GM19452 (cell line): Measurements from ENCODE around the gene REG3G.

Source experiments
- ATAC-seq: cut with Tn5 transposase; IDR thresholded peaks from one replicate; pipeline ENCODE4 v1.9.1; 2021; ENCODE audit not compliant: unreplicated experiment

REG3G gene

DNA sequence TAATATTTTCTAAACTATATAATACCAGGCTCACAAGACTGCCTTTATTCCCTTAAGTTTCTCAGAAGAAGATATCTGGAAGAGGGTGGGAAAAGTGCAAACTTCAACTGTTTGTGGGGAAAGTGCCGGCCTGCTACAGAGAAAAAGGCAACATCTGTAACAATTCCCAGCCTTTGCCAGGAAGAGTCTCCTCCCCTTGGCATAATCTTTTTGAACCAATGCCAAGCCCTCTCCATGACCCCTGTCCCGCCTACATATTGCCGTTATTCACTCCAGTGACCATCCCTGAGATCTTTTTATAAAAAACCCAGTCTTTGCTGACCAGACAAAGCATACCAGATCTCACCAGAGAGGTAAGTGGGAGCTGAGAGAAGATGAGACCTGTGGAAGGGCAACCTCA is at the start of gene REG3G:
TSS of gene REG3G (plus strand) at position 282 of the 400 bp plus-strand sequence. CDS start 392 bp downstream, outside the sequence.
- ATAC-seq, result no peak

DNA sequence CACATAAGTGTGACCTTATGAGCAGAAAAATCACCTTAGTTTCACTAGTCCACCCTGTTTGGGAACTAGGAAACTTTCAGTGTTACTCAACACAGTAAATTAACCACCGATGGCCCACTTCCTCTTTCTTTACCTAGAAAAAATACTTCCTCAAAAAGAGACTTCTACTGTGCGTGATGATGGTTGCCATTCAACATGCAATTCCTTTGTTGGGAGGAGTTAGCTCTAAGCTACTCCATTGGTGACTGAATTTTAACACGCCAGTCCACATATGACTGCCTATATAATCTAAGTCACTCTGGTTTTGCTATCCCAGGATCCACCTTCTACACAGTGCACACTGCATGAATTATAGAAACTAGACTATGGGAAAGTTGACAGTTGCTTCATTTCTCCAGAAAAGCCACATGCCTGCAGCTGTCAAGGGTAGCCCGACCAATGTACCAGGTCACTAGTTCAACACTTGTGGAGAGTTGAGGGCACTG is 47.8 kb upstream of the REG3G start:
- ATAC-seq, result peak; percentile 94

DNA sequence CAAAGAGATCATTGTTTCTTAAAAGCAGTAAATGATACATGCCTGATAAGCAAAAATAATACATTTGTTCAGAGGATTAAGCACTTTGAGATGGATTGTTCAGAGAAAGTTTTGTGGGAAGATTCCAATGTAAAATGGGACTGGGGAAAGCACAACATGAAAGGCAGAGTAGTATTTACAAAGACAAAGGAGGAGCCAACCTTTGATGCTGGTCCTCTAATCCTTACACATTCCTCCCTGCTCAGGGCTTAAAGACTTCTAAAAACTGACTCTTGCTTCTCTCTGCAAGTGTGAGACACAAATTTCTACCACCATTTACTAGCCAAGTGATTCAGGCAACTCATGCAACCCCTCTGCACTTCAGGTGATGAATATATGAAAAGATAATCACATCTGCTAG is 47.2 kb upstream of the REG3G start:
- ATAC-seq, result no peak

DNA sequence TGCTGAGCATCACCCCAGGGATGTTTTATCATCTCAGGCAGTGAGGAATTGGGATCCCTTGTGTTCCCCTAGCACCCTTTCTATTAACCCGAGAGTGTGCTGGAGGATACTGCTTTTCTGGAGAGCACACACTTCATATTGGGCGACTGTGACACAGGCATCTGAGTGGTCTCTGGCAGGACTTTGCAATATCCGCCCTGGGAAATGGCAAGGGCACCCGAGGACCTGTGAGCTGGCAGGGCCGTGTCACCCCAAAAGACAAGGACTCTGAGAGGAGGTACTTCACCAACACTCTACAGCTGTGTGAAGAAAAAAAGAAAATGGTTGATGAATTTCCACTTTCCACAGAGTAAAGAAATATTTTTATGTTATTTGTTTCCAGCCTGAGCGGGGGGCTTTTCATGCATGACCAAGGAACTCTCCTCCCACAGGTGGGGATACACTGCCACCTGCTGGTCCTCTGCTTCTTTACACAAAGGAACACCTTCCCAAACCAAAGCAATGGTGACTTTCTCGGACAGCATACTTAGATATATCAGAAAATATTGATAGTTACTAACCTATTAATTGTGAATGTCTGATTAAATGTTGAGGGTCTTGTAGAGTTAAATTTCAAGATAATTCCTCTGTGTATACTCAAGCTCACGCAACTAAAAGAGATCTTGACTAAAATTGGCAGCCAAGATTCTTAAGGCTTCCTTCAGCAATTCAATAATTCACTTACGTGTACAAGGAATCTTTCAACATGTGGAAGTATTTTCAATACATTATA is 45.9 kb upstream of the REG3G start:
- no peak for ATAC-seq

DNA sequence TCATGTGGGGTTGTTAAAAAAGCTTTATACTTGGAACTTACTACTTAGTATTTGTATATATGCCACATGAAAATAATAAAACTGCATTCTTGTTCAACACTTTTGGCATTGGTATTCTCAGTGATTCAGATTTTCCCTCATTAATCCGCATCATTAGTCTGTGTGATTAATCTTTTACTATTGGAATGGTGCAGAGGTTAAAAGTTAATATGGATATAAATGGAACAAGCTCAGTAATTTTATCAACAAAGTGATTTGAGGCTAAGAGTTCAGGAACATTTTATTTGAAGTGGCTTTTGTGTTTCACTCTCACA is 45.4 kb upstream of the REG3G start:
- no peak for ATAC-seq

DNA sequence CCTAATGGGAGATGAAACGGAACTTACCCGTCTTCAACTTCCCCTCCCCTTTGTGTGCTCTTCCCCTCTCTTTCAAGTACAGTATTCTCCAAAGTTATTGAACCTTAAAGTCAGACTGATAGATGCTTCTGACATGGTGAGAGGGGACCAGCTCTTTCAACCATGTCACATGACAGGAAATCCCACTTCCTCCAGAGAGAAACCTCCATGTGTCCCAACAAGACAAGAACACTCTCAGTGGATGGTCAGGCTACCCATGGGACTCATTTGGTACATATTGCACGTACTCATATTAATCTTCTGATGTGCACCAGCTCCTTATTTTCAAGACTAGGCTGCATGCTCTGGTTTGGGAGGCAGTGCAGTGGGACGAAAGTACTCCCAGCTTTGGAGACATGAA is 44.6 kb upstream of the REG3G start:
- ATAC-seq, result no peak

DNA sequence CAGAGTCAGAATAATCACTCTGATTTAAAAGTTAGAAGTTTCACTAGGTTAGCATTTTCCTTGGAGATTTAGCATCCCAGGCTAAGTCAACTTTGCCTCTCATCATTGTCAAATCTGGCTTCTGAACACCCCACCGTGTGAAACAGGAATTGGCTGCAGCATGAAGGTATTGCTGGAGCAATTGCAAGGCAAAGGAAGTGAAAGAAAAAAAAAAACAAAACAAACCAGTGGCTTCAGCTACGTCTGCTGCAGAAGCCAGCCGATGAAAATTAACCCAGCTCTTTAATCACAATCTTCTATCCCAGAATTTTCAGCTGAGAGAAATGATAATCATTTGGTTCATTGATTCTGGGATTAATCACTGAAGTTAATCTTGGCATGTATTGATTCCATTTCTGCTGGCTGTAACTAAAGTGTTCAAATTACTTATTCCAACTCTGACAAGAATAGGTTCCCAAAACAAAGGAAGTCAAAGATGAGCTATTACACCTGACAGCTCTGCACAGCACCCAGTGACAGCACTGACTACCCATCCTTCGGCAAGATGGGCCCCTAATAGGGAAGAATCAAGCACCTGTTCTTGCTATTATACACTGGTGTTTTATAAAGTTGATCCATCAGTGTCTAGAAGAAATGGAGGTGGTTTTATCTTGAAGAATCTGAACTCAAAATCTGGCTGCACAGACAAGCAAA is 42.7 kb upstream of the REG3G start:
- no peak for ATAC-seq

DNA sequence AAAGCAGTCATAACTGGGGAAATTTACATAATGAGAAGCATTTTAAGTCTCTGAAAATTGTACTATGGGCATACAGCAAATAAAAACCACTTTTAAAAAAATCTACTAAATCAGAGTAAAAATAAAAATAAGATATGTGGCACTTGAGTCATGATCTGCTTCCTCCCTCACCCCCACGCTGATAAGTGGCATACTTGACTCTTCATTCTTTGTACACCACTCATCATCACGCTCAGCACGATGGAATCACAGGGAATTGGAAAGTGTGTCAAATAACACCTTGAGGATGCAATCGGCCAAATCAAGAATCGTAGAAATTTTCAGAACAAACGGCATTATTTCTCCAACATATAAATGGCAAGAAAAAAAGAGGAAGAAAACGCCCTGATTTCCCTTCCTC is 41.1 kb upstream of the REG3G start:
- no peak for ATAC-seq

DNA sequence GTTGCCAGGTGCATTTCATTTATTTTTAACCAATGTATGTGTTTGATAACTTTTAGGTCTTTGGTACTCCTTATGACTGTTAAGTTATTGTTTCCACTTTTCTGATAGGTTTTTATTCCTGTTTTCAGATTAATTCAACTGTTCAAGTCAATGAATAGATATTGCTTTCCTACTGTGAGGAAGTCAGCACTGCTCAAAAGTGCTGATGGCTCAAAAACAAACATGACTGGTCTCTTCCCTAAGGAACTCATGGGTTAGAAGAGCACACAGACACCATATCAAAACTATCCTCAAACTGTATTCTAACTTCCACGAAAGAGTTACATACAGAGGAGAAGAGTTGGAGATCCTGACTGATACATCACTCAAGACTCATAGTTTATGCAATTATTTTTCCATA is 39.9 kb upstream of the REG3G start:
- ATAC-seq, result no peak

DNA sequence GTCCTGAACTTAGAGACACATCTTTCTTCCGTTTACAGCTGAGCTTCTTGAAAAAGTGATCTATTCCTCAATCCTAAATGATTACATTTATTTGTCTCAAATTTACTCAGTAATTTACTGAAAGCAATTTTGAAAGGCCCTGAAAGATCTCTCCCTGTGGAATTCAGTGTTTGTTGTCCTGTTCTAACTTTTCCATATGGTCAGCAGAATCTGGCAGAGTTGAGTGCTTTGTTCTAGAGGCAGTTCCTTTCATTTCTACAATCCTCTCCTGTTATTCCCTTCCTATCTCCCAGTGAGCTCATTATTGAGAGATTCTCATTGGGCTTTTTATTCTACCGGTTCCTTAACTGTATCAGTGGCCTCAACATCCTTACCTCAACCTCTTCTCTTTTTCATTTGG is 36.5 kb upstream of the REG3G start:
- ATAC-seq, result no peak

DNA sequence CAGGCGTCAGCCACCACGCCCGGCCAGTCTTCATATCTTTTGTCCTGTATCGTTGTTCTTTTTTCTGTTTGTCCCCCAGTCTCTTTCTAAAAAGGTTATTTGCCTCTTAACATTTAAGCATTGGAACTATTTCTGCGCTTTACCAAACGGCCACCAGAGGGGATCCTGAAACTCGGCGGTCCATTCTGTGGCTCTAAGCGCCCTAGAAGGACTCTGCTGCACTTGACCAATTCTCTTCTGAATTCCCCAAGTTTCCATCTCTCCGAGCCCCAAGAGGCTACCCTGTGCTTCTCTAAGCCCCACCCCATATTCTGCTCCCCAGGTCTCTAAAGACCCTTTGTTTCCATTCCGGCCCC is 33.1 kb upstream of the REG3G start:
- ATAC-seq, result no peak

DNA sequence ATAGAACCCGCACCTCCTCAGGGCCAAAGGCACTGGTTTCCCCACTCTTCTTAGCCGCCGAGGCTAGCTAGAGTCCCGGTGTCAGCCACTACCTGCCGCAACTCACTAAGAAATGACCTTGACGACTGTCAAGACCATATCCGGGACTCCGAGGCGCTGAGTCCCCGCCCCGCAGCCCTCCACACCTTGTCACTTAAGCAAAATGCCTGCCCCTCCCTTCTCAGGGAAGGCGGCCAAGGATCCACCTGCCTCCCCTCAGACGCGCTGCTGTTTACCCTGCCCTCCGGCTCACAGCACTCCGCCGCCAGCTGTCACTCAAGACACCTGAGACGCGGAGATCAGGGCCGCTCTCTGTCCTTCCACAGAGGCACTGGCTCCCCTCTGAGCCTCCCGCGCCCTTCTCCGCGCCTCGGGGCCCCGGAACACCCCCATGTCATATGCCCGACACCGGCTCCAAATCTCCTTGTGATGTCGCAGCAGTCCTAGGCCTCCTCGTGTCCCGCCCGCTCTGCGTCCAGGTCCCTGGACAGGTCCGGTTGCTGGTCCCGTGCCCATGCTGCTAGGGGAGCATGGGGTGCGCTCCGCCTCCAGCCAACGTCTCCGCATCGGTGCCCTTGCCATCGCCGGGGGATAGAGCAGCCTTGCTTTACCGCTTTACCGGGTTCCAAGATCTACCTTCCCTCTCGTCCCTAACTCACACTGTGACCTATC is 32.5 kb upstream of the REG3G start:
- ATAC-seq, result no peak

DNA sequence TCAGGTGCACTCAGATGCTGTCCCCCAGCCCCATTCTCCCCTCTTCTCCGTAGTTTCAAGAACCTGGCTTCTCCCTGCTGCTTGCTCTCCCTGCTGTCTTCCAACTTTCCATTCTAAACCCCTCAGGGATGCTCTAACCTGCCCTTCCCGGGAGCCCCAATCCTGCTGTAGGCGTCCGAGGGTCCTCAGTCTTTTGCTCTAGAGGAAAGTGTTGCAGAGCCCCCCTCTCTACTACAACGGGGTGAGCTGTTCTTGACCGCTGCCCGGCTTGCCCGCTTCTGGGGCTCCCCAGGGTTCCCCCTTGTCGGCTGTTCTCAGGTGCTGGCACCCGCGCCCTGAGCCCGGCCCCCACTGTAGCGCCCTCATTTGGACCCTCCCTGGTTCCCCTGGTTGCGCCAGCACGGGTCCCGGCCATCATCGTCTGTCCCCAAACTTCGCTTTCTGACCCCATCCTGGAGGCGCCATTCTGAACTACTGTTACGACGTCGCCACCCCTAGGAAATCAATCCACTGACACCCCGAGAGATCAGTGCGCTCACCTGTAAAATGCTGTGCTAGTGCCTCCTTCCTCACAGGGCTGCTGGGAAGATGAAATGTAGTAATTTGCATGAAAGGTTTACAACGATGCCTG is 31.9 kb upstream of the REG3G start:
- ATAC-seq, result no peak

DNA sequence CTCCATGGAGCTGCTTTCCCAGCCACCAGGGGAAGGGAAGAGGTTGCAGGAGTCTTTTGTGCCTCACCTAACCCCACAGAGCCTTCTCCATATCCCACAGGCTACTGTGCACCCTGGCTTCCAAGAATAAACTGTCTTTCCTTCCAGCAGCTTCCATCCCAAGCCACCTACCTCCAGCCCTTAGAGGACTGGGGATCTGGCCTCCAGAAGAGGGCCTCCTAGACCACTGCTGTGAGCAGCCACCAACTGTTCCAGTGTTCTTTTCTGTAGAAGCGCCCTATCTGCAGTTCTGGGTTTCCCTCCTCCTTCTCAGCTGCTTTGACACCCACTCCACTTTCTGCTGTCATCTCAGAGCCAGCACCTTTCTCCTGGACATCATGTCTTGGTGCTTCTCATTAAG is 30.7 kb upstream of the REG3G start:
- no peak for ATAC-seq

DNA sequence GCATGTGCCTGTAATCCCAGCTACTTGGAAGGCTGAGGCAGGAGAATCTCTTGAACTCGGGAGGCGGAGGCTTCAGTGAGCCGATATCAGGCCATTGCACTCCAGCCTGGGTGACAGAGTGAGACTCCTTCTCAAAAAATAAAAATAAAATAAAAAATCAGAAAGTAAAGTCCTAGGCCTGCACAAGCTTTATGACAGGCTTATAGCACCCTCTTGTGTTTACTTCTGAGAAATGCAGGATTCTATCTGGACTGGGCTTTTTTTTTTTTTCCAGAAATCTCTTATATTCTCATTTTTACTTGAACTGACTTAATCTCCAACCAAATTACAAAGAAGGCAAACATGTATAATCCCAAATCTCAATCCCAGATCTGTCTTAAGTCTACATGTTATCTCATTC is 26.1 kb upstream of the REG3G start:
- ATAC-seq, result no peak

DNA sequence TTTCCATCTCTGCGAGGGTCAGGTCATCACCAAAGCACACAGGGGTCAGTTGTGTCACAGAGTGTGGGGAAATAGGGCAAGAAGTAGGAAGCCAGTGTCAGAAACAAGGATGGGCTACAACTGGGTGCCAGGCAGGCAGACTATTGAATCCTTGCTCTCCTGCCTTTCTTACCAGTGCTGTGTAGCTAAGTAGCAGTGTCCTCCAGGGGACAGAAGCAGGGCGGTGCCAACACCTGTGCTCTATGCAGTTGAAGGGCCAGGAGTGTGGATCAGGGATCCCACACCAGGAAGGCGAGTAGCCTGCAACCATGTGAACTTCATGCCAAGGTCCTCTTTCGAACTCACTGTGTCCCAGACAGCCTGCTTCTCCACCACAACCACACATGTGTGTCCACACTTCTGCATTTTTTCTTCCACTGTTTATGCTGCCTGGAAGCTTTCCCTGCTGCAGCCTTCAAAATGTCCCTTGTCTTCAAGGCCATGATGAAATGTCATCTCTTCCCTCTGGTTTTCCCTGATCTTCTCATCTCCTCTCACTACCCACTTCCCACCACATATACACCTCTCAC is 25.4 kb upstream of the REG3G start:
- no peak for ATAC-seq

DNA sequence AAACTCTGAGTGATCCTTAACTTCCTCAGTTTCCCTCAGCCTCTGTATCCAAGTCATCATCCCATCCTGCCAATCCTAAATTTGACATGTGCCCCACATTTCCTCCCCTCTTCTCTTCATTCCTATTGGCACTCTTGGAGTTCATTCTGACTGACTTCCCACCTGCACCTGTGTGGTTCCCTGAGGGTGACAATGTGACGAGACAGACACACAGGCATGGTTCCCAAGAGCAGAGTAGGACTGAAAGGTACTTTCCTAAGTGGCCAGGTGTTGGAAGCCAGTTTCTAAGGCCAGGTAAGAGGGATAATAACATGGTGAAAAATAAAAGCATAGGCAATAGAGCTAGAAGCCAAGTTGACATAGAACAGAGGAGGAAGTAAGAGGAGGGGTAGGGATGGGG is 24.2 kb upstream of the REG3G start:
- no peak for ATAC-seq

DNA sequence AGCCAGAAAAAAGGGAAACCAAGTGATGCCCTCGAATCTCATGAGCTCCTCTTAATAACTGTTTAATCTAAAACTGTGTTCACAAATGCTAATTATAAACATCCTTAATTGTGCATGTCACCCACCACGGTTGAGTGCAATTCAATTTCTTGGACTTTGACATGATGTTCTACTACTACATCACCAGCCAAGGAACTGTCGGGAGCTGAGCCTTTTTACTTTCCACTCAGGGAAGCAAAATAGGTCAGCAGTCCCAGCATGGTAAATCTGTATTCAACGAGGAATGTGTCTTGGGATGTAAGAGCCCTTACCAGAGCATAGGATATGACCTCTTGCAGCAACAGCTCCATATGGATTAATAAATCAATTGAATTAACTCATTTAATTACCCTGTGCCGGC is 20.8 kb upstream of the REG3G start:
- no peak for ATAC-seq

DNA sequence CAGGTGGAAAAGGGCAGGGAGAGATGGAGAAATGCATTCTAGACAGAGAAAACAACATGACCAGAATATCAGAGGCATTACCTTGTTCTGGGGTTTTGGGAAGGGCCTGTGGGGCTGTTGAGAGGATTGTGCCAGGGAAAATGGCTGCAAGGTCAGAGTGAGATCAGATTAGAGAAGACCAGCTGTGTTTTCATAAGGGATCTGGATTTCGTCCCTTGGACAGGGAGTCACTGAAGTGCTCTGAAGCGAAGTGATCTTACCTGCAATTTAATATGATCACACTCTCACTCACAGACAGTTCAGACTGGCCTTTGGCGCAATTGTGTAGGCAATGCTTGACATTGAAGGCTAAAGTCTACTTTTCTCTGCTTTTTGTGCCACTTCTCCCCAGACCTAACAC is 20.3 kb upstream of the REG3G start:
- no peak for ATAC-seq

DNA sequence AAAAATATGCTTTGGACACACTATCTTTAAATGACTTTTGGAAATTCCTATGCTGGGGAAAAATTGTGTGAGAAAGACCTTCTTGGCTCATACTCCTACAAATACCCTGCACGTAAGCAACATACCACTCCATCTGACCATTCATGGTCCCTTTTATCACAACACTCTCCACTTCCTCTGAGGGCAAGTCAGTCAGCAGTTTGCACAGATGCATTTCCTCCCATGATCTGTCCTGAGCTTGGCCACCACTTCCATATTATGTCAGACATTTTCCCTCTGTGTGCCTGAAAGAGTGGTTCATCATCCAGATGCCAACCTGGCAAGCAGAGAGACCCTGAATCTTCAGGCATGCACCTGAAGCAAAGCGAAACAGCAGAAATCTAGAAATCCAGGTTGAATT is 16.1 kb upstream of the REG3G start:
- no peak for ATAC-seq

DNA sequence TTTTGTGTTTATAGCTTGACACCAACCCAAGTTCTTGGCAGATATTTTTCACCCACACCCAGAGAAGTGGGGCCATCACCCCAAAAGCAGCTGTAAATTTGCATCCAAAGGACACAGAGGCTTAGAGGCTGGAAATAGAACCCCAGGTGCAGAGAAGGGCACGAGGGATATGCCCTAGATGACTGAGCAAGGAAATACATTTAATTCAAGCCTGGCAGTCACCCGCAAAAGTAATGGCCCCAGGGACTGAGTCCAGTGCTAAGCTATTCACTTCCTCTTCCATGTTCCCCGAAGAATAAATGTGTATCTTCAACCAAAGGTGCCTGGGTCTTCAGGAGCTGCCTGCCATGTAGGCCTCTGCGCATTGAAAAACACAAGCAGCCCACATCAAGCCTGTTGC is 14.0 kb upstream of the REG3G start:
- no peak for ATAC-seq
